Left renal cortex interstitium (tissue), 4 donors: ENCODE data around the gene EFNA2. TPM values are rescaled to one million over a fixed set of nuclear protein-coding genes. Genes with fewer than 3 reads are reported as not detected.
"Not testable (repeated sequence)": the region's sequence is repeated elsewhere in the genome, so short reads cannot be mapped to it uniquely, and the experiment has no call there.

Source experiments
- DNase-seq, 4 donors: peaks; one replicate each; pipeline ENCODE4 v3.0.0-alpha.2; 2013; ENCODE audit warnings: low read depth in 4 of 4, low spot score in 2 of 4, missing footprints in 1 of 4
- polyA plus RNA-seq, 4 donors: library from polyadenylated mRNA; unstranded; fragments of 120-200 nt; gene quantifications; one replicate each; pipeline ENCODE4 v1.2.1, GENCODE V29; 2013; ENCODE audit not compliant: insufficient read length in 4 of 4

Gene EFNA2
- polyA plus RNA-seq, 4 donors: 1.8 to 5.8 (median 4.3) TPM

DNA sequence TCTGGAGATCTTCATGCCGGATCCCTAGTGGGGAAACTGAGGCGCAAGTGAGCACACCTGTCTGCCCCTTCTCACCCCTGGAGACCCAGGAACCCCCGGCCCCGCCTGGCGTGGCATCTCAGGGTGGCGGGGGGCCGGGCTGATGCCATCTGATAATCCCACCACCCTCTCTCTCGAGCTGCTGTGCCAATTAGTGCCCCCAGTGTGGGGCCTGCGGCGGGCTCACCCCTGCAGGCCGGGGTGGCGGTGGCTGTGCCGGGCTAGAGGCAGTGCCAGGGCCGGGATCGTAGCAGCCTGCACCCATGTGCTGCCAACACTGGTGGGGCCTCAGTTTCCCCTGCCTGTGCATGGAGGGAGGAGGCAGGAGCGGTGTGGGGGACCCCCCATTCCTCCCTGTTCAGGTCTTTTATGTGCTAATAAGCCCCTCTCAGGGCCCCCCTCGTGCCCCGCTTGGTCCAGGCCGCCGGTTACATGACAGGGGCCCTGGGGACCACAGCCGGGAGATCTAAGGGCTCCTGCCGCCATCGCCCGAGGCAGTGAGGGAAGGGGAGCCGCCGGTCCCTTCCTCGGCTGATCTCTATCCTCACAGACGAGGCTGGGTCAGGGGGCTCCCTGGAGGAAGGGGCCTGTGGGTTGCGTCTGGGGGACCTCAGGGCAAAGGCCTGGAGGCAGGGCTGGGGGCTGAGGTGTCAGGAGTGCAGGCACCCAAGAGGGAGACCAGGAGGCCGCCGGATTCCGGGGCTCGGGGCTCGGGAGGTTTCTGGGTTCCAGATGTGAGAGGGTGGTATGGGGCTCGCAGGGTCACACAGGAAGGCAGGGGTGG is 8.3 kb downstream of the EFNA2 start:
- DNase-seq: no peak

DNA sequence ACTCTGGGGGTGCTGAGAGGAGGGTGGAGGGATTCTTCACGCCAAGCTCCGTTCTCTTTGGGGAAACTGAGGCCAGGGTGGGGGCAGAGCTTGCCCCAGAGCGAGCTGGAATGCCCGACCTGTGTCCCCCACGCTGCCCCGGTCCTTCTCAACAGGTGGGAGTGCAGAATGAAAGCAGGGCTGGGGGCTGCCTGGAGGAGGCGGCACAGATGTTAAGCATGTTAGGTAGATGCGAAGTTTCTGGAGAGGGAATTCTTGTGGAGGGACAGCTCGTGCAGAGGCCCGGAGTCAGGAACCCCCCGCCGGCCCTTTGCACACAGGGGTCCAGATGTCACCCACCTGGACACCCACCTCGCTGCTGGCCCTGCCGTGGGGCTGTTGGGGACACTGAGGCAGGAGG is 9.0 kb downstream of the EFNA2 start:
- DNase-seq: no peak

DNA sequence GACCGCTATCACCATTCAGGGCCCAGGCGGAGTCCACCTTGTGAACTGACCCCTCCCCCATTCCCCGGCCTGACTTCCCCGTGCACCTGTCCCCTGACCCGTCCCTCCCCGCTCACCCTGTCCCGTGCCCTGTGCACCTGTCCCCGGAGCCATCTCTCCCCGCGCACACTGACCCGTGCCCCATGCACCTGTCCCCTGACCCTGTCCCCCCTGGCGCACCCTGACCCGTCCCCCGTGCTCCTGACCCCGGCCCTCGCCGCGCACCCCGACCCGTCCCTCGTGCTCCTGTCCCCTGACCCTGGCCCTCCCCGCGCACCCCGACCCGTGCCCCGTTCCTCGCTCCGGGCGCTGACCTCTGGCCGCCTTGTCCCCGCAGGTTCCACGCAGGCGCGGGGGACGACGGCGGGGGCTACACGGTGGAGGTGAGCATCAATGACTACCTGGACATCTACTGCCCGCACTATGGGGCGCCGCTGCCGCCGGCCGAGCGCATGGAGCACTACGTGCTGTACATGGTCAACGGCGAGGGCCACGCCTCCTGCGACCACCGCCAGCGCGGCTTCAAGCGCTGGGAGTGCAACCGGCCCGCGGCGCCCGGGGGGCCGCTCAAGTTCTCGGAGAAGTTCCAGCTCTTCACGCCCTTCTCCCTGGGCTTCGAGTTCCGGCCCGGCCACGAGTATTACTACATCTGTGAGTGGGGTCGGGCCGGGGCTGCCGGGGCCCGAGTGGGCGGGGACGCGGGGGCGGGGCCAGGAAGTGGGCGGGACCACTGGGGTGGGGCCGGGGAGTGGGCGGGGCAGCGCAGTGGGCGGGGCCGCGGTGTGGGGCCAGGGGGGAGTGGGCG is 9.7 kb downstream of the EFNA2 start:
- no peak for DNase-seq

- no peak for DNase-seq
These were observed 10.4 kb downstream of the EFNA2 start for GRCh38 chr19:1296078-1296477.

DNA sequence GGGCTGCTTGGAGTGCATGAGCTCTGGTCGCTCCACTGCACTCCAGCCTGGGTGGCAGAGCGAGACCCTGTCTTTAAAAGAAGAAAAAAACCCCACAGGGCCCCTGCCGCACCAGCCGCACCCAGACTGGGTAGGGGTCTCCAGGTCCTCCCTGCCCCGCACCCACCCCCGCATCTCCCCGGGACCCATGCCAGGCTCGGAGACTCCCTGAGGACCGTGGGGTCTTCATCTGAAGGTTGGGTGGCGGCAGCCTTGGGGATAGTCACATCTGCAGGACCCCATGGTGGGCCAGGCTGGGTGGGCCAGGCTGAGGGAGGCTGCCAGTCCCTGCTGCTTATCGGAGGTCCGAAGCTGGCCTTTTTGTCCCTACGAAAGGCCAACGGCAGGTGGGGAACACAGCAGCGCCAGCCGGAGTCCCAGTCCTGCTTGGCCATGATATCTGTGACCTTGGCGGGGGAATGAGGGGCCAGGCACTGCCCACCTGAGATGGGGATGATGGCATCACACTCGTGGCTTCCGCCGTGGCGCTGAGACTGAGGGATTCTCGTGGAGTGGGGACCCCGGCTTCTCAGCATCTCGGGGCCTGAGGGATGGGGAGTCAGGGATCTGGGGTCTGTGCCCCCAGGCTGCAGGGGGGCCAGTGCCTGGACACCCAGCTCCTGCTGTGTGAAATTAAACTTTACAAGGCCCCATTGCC is 11.1 kb downstream of the EFNA2 start:
- no peak for DNase-seq

DNA sequence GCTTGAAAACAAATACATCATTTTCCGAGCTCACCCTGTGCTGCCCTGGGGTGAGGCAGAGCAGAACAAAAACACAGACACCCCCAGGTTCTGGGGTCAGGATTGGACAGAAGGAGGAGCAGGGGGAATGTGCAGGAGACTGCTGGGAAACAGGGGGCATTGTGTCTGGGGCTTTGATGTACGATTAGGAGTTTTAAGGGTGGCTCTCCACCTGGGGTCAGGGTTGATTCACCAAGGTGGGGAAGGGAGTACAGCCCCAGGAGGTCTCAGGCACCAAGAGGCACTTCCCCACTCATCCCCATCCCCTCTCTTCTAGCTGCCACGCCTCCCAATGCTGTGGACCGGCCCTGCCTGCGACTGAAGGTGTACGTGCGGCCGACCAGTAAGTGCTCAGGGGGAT is 12.6 kb downstream of the EFNA2 start:
- DNase-seq: no peak

GRCh38 chr19:1299801-1300200 is 14.1 kb downstream of the EFNA2 start:
- DNase-seq: no peak

- DNase-seq: no peak
These were observed 15.2 kb downstream of the EFNA2 start for GRCh38 chr19:1300744-1301490.

DNA sequence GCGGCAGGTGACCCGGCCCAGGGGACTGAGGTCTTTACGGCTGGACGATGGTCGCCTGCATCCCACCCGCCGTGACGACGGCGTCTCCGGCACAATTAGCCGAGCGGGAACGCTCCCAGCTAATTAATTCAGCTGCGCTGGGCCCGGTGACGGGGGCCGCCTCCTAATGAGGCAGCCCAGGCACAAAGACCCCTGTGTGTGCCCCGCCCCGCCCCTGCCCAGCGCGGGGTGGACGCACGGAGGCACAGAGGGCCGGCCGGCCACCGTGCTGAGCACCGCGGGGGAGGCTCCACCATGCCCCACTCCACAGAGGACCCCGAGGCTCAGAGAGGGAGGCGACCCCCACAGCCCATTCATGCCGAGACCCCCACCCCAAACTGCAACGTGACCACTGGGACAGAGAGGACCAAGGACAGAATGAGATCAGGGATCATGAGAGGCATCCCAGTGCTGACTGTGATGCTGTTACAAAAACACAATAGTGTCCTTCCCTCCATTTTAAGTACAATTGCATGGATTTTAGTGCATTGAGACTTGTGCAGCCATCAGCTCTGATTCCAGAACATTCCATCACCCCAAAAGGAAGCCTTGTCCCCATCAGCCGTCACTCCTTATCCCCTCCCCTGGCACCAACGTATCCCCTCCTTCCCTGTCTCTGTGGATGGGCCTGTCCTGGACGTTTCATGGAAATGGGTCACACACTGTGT is 17.0 kb downstream of the EFNA2 start:
- DNase-seq: no peak

GRCh38 chr19:1304197-1304924 is 18.7 kb downstream of the EFNA2 start:
- no peak for DNase-seq

GRCh38 chr19:1305354-1305753 is 19.7 kb downstream of the EFNA2 start:
- not testable (repeated sequence) for DNase-seq

DNA sequence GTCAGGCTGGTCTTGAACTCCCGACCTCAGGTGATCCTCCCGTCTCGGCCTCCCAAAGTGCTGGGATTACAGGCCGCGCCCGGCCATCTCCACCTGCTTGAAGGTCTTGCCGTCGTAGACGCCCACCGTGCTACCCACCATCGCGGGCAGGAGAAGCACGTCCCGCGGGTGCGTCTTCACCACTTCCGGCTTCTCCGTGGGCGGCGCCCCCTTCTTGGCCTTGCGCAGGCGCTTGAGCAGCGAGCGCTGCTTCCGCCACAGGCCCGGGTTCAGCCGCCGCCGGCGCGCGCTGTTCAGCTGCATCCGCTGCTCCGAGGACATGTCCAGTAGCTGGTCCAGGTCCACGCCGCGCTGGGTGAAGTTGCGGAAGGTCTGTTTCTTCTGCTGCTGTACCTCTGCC is 21.6 kb downstream of the EFNA2 start:
- DNase-seq: no peak

DNA sequence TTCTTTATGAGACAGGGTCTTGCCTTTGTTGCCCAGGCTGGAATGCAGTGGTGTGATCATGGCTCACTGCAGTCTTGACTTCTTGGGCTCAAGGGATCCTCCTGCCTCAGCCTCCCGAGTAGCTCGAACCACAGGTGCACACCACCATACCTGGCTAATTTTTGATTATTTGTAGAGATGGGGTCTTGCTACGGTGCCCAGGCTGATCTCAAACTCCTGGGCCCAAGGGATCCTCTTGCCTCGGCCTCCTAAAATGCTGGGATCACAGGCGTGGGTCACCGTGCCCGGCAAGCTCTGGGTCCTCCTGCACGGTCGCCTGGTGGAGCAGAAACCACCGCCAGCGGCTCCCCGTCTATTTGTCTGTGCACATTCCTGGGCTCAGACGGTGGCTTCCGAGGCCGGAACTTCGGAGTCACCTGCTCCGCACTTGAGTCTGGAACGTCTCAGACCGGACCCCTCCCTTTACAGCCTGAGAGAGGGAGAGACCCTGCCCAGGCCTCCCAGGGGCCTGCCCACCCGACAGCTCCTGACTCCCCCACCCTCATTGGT is 22.2 kb downstream of the EFNA2 start:
- no peak for DNase-seq

DNA sequence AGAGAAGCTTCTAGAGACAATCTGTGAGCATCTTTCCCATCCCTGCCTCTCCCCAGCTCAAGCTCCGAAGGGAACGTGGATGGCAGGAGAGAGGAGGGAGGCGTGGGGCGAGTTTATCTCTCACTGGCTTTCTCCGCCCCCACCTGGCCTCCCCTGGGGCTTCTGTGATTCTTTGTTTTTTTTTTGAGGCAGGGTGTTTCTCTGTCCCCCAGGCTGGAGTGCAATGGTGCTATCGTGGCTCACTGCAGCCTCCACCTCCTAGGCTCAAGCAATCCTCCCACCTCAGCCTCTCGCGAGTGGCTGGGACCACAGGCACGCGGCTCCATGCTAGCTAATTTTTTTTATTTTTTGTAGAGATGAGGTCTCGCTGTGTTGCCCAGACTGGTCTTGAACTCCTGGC is 23.0 kb downstream of the EFNA2 start:
- no peak for DNase-seq

DNA sequence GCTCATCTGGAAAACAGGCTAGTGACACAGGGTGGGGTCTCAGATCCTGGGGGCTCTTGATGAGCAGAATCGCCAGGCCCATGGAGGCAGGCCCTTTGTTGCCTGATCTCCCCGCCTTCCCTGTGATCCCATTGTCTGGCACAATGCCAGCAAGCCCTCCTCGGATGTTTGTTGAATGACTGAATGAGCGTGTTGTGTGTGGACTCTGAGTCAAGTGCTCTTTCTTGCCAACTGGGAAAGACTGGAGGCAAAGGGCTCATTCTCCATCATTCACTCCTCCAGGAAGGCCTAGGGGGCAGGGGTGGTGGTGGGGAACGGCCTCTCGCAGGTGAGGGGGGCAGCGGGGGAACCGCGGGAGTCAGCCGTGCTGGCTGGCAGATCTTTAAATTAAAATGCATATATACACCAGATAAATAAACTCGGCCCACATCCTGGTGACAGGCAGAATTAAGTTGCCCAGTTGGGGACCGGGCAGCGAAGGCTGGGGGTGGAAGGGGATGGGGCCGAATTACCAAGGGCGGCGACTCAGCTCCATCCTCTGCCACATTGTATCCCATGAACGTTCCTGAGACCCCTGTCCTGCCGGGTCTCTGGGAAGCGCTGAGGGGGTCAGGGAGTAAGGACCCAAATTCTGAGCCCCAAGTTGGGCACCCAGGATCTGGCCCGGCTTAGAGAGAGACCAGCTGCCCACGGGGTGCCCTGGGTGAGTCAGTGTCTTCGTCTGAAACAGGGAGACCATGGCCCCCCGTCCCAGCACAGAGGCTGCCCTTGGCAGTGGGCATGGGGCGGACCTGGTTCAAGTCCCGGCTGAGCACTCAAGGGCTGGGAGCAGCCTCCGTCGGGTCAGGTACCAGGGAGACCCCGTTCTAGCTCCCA is 24.5 kb downstream of the EFNA2 start:
- DNase-seq: no peak

DNA sequence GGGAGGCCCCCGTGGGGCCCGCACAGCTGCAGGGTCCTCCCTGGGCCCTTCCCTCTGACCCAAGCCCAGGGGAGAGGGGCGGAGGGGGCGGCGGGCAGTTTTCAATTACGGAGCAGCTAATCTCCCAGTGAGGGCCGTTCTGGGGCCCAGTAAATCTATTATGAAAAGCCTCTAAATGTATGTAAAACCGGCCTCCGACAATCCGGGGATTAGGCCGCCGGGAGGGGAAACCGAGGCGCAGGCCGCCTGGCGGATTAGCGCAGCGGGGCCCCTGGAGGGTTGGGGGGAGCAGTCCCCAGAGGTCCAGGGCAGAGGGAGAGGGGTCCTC is 25.1 kb downstream of the EFNA2 start:
- DNase-seq: no peak

DNA sequence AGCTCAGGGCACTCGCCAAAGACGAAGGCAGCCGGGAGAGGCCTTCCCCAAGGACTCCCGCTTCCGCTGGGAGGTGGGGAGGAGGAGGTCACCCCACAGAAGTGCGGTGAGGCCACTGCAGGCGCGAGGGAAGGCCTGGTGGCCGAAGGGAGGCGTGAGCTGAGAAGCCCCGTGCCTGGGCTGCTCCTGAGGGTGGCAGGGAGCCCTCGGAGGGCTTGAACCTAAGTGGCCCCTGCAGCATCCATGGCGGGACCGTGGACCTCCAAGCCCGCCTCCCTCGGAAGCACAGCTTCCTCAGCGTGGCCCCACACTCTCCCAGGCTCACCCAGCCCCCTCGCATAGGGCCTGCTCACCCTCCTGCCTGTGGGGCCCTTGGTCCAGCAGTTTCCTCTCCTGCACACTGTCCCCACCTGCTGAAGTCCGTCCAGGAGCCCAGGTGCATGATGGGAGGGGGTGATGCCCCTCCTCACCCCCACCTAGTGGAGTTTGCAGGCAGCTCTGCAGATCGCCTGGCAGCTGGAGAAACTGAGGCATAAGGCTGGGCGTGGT is 25.9 kb downstream of the EFNA2 start:
- DNase-seq: no peak
